Osteocyte (in vitro differentiated cells): ENCODE data around the gene PCSK6. TPM values are rescaled to one million over a fixed set of nuclear protein-coding genes. Genes with fewer than 3 reads are reported as not detected.
"Not testable (repeated sequence)": the region's sequence is repeated elsewhere in the genome, so short reads cannot be mapped to it uniquely, and the experiment has no call there.

Experiments
- DNase-seq: peaks from one replicate; pipeline ENCODE4 v3.0.0; 2021; ENCODE audit warnings: mixed read lengths; ENCODE audit not compliant: unreplicated experiment; ENCODE audit errors: extremely low spot score
- H3K27ac Mint-ChIP-seq: one replicate; pipeline ENCODE4 v1.8.0; 2021; ENCODE audit warnings: mild to moderate bottlenecking, mixed read lengths; ENCODE audit not compliant: unreplicated experiment
- H3K27me3 Mint-ChIP-seq: one replicate; pipeline ENCODE4 v1.8.0; 2021; ENCODE audit warnings: mixed read lengths; ENCODE audit not compliant: unreplicated experiment
- H3K36me3 Mint-ChIP-seq: one replicate; pipeline ENCODE4 v1.8.0; 2021; ENCODE audit warnings: mixed read lengths; ENCODE audit not compliant: unreplicated experiment
- H3K4me1 Mint-ChIP-seq: one replicate; pipeline ENCODE4 v1.8.0; 2021; ENCODE audit warnings: mixed read lengths; ENCODE audit not compliant: unreplicated experiment
- H3K4me3 Mint-ChIP-seq: one replicate; pipeline ENCODE4 v1.8.0; 2021; ENCODE audit warnings: mild to moderate bottlenecking, moderate library complexity, mixed read lengths; ENCODE audit not compliant: unreplicated experiment
- H3K9me3 Mint-ChIP-seq: one replicate; pipeline ENCODE4 v1.8.0; 2021; ENCODE audit warnings: mixed read lengths; ENCODE audit not compliant: unreplicated experiment
- CTCF ChIP-seq: fragments of 200-600 bp; sonication (generic); IDR thresholded peaks from 2 replicates; pipeline ENCODE4 v1.5.0; 2021; ENCODE audit warnings: antibody characterized with exemption, mild to moderate bottlenecking, moderate library complexity
- total RNA-seq: library from RNA; stranded (reverse); gene quantifications from 2 replicates; pipeline ENCODE4 v1.2.1, GENCODE V29; 2021

PCSK6 gene
- total RNA-seq, 1 donor from 2014 or later = 0.43 TPM

GRCh38 chr15:101346928-101347327 is 142.6 kb downstream of the PCSK6 start:
- TF ChIP-seq CTCF = no peak
- no peak for DNase-seq
- peaks cover 41% of the 10 kb centered on the region for H3K27me3 Mint-ChIP-seq
- H3K9me3 Mint-ChIP-seq = no peaks in the 10 kb centered on the region
- H3K27ac Mint-ChIP-seq = no peak overlapping the region
- H3K4me3 Mint-ChIP-seq = no peak overlapping the region
- H3K36me3 Mint-ChIP-seq = no peaks in the 10 kb centered on the region
- peaks cover 4% of the 10 kb centered on the region for H3K4me1 Mint-ChIP-seq

- no peak for TF ChIP-seq CTCF
- DNase-seq = no peak
- Mint-ChIP-seq H3K4me1 (no peaks in the 10 kb centered on the region), H3K27me3 (peaks cover 29% of the 10 kb centered on the region), H3K4me3 (no peak overlapping the region), H3K9me3 (no peaks in the 10 kb centered on the region), H3K27ac (no peak overlapping the region), H3K36me3 (no peaks in the 10 kb centered on the region)
These were observed 147.5 kb downstream of the PCSK6 start for GRCh38 chr15:101342056-101342455.

GRCh38 chr15:101338502-101339057 is 150.9 kb downstream of the PCSK6 start:
- H3K36me3 Mint-ChIP-seq = no peaks in the 10 kb centered on the region
- no peak overlapping the region for H3K4me3 Mint-ChIP-seq
- no peaks in the 10 kb centered on the region for H3K4me1 Mint-ChIP-seq
- H3K27me3 Mint-ChIP-seq = peaks cover 11% of the 10 kb centered on the region
- no peak for DNase-seq
- no peak overlapping the region for H3K27ac Mint-ChIP-seq
- TF ChIP-seq CTCF = no peak
- H3K9me3 Mint-ChIP-seq = peaks cover under 1% of the 10 kb centered on the region

DNA sequence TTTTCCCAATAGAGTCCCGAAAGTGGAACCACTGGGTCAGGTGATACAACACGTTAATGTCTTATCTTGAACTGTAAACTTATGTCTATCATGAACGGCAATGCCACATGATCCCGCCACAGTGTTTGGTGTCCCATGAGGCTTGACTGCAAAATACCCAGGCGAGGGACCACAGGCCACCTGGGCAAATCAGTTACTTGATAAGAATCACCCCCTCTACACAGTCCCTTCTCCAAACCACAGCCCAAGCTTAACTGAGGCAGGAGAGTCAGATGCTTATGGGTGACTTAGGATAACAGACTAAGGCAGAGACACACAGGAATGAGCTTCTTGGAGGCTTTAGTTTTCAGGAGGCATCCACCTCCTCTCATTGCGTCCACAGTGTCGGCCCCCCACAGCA is 151.5 kb downstream of the PCSK6 start:
- no peaks in the 10 kb centered on the region for H3K36me3 Mint-ChIP-seq
- H3K27ac Mint-ChIP-seq = no peak overlapping the region
- H3K9me3 Mint-ChIP-seq = peaks cover 3% of the 10 kb centered on the region
- H3K4me1 Mint-ChIP-seq = no peaks in the 10 kb centered on the region
- no peak overlapping the region for H3K4me3 Mint-ChIP-seq
- no peak for TF ChIP-seq CTCF
- DNase-seq = no peak
- H3K27me3 Mint-ChIP-seq = peaks cover 8% of the 10 kb centered on the region

DNA sequence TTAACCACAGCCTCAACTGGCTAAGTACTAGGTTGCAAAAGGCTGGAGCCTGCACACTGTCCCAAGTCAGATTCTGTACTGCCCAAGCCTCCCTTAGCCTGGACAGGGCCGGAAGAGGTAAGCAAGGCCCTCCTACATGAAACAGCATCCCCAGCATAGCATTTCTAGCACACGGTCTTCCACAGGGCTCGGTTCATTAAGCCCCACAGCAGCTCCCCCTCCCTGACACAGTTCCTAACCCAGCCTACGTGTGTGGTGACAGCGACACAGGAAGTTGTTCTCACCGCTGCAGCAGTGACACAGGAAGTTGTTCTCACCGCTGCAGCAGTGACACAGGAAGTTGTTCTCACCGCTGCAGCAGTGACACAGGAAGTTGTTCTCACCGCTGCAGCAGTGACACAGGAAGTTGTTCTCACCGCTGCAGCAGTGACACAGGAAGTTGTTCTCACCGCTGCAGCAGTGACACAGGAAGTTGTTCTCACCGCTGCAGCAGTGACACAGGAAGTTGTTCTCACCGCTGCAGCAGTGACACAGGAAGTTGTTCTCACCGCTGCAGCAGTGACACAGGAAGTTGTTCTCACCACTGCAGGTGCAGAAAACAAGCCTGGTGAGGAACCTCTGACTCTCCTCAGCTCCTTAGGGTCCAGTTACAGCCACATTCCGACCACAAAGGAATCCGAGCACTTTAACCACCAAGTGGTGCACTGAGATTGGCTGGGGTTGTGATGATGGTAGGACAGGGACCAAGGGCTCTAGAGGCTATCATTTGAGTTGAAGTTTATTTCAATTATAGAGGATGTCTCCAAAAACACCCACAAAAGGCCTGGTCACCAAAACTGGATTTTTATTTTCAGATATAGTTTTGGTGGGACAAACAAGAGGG is 155.4 kb downstream of the PCSK6 start:
- not testable (repeated sequence) for DNase-seq, H3K36me3 Mint-ChIP-seq, H3K9me3 Mint-ChIP-seq, H3K27ac Mint-ChIP-seq, H3K4me1 Mint-ChIP-seq, H3K27me3 Mint-ChIP-seq, H3K4me3 Mint-ChIP-seq
